ENCODE measurements around the gene U2AF2. TPM values are rescaled to one million over a fixed set of nuclear protein-coding genes. Genes with fewer than 3 reads are reported as not detected.

The U2AF2 gene
- total and polyA plus RNA-seq, 11 donors: 39.9 to 104 (median 72.7) TPM

DNA sequence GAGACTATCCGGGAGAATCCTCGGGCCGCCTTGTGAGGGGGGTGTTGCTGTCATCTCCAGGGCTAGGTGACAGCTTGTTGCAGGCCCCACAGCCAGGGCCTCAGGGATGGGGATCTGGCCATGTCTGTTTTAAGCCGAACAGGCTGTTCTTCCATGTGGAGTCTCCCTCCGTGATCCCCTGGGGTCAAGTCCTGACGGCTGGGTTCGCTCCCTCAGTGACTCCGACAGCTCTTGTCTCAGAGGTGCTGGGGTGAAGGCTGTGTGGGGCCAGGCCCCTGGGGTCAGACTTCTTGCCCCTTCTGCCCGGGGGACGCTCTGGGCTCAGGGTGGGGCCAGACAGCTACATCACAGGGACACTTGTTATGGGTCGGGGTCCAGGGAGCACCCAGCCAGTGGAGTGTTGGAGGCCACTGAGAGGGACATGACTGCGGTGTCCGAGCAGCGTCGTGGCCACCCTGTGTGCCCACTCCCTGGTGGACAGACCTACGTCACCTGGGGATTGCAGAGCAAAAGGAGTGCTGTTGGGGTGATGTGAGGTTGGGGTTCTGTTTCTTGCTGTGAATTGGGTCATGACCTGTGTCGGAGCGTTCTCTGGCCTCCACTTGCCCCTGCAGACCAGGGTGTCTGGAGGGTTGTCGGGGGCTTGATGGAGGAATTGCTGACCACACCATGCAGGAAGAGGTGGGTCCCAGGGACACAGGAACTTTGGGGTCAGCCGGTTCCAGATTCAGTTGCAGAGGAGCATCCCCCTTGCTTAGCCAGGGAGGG is 41.6 kb downstream of the U2AF2 start:
- H3K27me3 ChIP-seq: no peaks in the 10 kb centered on the region
- no peak overlapping the region for H3K27ac ChIP-seq
- H3K9me3 ChIP-seq: no peaks in the 10 kb centered on the region
- H3K4me3 ChIP-seq: no peak overlapping the region
- no peak for TF ChIP-seq POLR2A (IDR thresholded peaks at IDR 0.05)
- TF ChIP-seq, protein P1, sequence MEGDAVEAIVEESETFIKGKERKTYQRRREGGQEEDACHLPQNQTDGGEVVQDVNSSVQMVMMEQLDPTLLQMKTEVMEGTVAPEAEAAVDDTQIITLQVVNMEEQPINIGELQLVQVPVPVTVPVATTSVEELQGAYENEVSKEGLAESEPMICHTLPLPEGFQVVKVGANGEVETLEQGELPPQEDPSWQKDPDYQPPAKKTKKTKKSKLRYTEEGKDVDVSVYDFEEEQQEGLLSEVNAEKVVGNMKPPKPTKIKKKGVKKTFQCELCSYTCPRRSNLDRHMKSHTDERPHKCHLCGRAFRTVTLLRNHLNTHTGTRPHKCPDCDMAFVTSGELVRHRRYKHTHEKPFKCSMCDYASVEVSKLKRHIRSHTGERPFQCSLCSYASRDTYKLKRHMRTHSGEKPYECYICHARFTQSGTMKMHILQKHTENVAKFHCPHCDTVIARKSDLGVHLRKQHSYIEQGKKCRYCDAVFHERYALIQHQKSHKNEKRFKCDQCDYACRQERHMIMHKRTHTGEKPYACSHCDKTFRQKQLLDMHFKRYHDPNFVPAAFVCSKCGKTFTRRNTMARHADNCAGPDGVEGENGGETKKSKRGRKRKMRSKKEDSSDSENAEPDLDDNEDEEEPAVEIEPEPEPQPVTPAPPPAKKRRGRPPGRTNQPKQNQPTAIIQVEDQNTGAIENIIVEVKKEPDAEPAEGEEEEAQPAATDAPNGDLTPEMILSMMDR (IDR thresholded peaks at IDR 0.05): no peak
- peaks cover 0 to 94% (median 77%) of the 10 kb centered on the region in 9 donors for H3K36me3 ChIP-seq
- 92 to 95% (median 93%) methylated on average over 15 to 20 of the region's 20 CpGs for WGBS, 4 donors
- intact Hi-C loops (cut with DNase I): no loop called here
- no peaks in the 10 kb centered on the region for H3K4me1 ChIP-seq
- DNase-seq (peak in 1 of 5 donors; percentile 18), ATAC-seq (no peak)

DNA sequence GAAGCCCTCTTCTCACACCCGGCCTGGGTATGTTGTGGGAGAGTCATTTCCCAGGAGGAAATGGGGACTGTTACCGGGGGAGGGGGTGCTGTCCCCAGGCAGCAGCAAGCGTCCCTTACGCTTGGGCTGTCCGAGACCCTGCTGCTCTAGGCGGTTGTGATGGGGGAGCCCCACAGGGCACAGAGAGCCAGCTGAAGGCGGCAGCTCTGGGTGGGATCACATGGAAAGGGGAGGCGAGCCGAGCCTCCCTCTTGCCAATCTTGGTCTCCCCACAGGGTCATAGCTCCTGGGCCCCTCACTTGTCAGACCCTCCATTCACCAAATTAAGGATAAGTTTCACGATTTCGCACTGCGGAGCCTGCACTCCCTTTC is 42.2 kb downstream of the U2AF2 start:
- no peaks in the 10 kb centered on the region for H3K9me3 ChIP-seq
- no peak overlapping the region for H3K27ac ChIP-seq
- 84 to 94% (median 89%) methylated on average over 8 to 12 of the region's 12 CpGs for WGBS, 4 donors
- peak in 1 of 5 donors; percentile 11 for DNase-seq
- H3K4me3 ChIP-seq: no peak overlapping the region
- H3K36me3 ChIP-seq: peaks cover 0 to 89% (median 73%) of the 10 kb centered on the region in 9 donors
- no peak for ATAC-seq
- TF ChIP-seq, protein P1 (IDR thresholded peaks at IDR 0.05): no peak
- no peak for TF ChIP-seq POLR2A (IDR thresholded peaks at IDR 0.05)
- H3K27me3 ChIP-seq: no peaks in the 10 kb centered on the region
- no peaks in the 10 kb centered on the region for H3K4me1 ChIP-seq
- intact Hi-C loops (cut with DNase I): no loop called here

DNA sequence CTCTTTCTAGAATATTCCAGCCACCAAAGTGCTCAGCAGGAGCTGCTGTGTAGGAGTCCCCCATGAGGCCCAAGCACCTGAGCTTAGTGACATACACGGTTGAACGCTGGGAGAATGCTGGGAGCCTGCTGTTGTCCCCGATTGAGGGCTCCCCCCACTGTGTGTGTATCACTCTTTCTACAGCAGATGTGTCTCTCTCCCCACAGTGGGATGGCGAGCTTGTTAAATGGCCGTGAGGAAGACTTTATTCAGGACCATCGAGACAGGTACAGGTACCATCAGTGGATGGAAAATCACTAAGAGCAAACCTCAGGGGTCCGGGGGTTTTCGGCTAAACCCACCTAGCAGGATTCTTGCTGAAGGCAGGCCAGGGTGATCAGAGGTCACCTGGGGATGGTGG is 42.9 kb downstream of the U2AF2 start:
- WGBS, 4 donors: 93 to 96% (median 94%) methylated on average over 8 of the region's 8 CpGs
- H3K27me3 ChIP-seq: no peaks in the 10 kb centered on the region
- DNase-seq: no peak
- intact Hi-C loops (cut with DNase I): no loop called here
- H3K4me1 ChIP-seq: no peaks in the 10 kb centered on the region
- no peak for ATAC-seq
- H3K36me3 ChIP-seq: peaks cover 0 to 83% (median 70%) of the 10 kb centered on the region in 9 donors
- TF ChIP-seq POLR2A (IDR thresholded peaks at IDR 0.05): no peak
- TF ChIP-seq, protein P1 (IDR thresholded peaks at IDR 0.05): no peak
- H3K27ac ChIP-seq: no peak overlapping the region
- no peaks in the 10 kb centered on the region for H3K9me3 ChIP-seq
- no peak overlapping the region for H3K4me3 ChIP-seq

DNA sequence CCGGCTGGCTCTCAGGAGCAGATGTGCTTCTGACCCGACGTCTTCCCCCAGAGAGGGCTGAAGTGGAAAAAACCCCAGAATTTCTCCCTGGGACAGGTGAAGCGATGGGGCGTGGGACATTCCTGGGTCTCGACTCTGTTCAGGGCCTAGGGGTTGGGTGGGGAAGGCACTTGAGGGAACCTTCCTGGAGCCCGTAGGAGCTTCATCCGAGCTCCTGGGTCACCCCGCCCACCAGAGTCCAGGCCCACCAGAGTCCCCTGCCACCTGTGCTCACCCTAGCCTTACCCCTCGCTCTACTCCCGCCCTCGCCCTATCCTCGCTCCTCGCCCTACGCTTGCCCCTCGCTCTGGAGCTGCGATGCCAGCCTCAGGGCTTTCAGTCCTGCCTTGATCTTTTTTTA is 43.4 kb downstream of the U2AF2 start:
- Histone ChIP-seq H3K9me3 (no peaks in the 10 kb centered on the region), H3K4me3 (no peak overlapping the region), H3K36me3 (peaks cover 0 to 77% (median 64%) of the 10 kb centered on the region in 9 donors), H3K4me1 (no peaks in the 10 kb centered on the region), H3K27me3 (no peaks in the 10 kb centered on the region), H3K27ac (no peak overlapping the region)
- 92 to 97% (median 95%) methylated on average over 15 to 17 of the region's 17 CpGs for WGBS, 4 donors
- intact Hi-C loops (cut with DNase I): no loop called here
- peak in 1 of 4 donors; percentile 23 for ATAC-seq
- peak in 1 of 5 donors; percentile 8 for DNase-seq
- no peak for TF ChIP-seq POLR2A (IDR thresholded peaks at IDR 0.05)
- TF ChIP-seq, protein P1 (IDR thresholded peaks at IDR 0.05): no peak

Measured in heart left ventricle (tissue), 16 donors.